ENCODE measurements around the gene SRSF8.

Gene SRSF8

DNA sequence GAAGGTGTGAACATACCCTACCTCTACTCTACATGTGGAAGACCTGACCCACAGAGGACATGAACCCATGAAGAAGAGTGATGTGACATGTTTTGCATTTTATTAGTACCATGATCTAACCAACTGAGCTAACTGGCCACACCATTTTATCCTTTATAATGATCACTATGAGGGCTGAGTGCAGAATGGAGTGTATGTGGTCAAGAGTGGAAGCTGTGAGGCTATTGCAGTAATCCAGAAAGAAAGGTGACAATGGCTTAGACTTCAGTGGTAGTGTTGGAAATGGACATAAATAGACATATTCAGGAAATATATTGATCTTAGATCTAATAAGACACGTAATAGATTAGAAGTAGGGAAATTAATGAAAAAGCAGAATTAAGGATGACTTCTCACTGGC is 3.8 kb downstream of the SRSF8 start:
- no peak for ATAC-seq

DNA sequence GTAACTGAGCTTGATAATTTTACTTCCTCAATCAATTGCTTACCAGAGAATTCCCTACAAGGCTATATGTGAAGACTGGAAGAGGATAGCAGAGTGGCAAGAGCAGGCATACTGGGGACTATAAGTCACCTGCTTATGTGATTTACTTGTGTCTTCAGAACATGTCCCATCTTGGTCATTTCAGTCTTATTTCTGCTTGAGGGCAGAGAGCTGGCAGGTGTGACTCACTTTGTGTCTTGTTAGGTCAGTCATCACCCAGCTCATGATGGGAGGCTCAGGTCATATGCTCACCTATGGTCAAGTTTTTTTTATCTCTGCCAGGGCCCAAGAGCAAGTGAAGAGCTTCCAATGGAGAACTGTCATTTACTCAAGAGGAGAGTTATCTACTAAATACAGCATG is 6.2 kb downstream of the SRSF8 start:
- no peak for ATAC-seq

DNA sequence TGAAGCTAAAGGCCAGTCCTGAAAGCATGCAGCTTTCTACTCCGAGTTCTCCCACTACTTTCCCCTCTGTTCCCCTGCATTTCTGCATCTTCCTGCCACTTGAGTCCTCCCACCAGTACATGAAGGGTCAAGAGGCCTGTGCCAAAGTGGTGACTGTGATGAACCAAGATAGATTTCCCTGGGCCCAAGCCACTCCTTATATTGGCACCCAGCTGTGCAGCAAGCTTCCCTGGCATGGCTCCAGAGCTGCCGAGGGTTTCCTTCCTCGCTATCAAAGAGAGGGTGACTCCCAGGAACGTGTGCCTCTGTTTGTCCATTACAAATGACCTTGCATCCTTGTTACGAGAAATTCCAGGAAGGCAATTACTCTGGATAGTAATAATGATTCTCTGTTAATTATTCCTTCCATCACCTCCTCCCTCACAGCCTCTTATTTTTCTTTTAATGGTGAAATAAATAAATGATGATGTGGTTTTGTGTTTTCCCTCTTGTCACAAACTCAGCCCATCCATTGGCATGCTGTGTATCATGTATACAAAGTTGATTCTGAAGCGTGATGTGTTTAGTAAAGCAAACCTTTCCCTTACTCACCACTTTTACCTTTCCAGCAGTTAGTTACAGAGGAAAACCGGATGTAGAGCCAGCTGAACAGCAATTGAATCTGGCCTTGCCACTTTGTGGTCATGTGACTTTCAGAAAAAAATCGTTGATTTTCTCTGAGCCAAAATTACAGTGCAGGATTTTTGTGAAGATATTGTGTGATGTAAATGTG is 8.3 kb downstream of the SRSF8 start:
- no peak for ATAC-seq

DNA sequence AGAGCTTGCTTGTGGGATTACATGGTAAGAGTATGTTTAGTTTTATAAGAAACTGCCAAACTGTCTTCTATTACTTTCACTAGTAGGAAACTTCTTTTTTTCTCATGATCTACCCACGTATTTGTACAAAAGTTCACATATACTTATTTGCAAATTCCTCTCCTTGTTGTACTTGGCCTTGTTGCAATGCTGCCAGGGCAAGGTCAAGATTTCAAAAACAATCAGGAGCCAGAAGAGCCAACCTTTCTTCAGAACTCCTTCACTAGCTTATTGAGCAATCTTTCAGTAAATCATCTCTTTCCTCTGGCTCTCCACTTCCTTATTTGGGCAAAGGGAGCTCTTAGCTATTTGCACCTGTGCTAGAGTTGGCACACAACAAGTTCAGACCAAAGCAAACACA is 9.7 kb downstream of the SRSF8 start:
- ATAC-seq: no peak

DNA sequence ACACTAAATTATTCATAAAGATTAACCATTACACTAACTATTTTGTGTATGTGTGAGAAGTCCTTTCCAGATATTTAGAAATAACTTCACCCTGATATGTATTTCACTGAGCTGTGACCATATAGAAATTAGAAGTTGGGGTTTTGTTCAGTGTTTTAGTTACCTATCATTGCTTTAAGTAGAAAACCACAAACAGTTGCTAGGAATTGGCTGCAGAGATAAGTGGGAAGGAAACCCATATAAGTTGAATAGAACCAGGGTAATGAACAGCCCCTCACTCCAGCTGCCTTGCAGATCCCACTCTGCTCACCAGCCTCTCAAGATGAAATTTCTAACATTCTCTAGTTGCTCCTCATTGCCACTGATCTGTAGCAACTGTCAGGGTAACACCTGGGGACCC is 10.3 kb downstream of the SRSF8 start:
- no peak for ATAC-seq

DNA sequence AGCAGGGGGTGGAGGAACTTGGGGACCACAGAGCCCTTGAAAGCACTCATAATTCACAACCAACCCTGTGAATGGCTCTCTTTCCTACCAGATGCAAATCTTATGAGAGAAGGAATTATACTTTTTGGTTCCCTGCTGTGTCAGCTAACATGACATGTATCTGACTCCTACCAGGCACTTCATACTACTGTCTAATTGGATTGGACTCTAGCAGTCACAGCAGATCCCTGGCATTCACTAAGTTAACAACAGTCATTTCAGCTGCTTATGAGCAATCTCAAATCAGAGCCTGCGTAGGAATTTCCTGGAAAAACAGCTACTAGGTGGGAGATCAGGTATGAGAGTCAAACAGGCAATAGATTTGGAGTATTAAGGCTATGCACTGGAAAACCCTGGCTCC is 11.8 kb downstream of the SRSF8 start:
- ATAC-seq: no peak

DNA sequence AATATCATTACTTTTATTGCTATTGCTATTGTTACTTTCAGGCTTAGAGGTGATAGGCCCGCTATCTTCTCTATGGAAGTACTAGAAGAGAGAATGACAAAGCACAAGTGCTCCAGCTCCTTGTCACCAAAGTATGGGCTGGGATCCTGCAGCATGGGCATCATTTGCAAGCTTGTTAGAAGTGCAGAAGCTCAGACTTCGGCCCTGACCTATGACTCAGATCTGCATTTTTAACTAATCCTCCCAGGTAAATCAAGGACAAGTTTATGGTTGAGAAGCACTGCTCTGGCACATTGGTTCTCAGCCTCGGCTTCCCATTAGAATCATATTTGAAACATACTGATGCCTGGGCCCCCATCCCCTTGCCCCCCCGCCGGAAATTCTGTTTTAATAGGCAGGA is 14.3 kb downstream of the SRSF8 start:
- no peak for ATAC-seq

DNA sequence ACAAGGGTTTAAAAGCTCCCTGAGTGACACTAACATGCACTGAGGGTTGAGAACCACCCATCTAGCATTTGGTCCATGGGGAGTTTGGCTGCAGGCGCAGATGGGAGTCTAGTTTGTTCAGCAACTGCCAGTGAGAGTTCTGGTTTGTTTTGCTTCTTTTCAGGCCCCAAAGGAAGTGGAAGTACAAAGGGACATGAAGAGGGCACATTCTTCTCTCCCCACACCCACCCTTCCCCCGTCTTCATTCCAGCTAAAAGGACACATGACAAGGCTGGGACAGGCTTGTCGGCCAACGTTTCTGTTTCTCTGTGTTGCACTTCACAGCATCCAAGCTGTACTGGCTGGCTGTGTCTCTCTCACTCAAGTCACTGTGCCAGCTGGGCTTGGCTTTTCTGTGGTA is 14.7 kb downstream of the SRSF8 start:
- no peak for ATAC-seq

DNA sequence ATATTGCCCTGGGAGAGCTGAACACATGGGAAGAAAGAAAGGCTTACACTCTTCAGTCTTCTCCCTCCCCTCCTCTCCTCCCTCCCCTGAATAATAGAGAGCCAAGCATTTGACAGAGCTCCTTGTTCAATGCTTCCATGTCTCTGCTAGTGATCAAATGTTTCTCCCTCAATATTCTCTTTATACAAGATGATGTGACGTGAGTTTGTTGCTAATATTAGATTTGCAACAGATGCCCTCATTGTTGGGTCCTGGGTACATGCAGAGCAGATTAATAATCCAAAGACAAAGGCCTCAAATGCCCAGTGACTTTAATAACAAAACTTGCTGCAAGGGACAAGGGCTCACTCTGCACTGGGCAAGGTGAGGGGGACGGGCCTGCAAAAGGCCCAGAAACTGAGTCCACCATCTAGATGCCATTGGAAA is 15.9 kb downstream of the SRSF8 start:
- ATAC-seq: no peak

DNA sequence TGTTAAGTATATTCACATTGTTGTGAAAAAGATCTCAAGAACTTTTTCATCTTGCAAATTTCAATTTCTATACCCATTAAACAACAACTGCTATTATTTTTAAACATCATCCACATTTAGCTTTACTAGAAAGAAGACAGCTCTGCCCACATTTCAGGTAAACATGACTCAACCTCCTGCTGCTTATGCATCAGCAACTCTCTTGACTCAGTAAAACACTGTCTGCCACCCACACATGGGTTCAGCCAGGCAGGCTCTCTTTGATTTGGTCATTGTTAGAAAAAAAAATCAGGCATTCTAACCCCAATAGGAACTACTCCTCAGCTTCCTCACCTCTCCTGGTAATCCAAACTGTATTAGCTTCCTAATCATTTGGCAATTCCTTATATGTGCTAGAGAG is 17.8 kb downstream of the SRSF8 start:
- ATAC-seq: peak; percentile 85 to 91

DNA sequence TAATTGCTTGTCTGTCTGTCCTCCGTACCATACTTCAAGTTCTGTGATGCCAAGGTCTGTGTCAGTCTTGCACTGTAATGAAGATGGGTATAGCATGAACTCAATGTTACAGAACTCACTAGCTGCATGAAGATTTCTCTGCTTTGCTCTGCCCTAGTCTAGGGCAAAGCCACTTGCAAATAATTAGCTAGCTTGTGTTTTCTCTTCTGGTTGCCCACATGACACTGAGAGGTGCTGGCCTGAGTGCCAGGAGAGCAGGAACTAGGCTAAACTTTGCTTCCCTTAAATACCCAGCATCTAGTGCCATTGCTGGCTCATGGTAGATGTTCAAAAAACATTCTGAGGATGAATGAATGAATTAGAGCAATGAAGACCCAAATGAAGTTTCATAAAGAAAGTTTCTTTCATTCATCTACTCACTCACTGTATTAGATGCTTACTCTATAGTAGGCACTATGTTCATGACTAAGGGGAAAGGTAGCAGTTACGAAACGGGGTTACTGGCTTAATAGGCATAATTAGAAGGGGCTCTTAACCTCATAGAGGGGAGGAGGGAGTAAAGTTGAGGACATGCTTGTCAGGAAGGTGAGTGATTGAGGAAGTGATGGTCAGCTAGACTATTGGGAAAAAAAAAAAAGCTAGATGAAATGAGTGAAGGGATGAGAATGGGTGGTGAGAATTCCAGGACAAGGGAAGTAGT is 18.5 kb downstream of the SRSF8 start:
- no peak for ATAC-seq

DNA sequence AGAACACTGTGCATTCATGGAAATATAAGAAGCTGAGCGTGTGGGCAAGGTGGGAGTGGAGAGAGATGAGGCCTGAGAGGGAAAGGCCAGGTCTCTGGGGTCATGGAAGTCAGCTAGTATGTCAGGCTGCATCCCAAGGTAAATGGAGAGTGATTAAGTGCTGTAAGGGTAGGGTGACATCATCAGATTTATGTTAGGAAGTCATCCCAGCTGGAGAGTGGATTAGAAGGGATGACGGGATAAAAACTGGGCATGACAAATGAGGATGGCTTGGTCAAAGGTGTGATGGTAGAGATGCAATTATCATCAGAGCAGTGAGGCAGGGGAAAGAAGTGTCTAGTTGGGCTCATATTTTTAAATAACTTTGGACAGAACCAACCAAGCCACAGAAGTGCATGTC is 19.4 kb downstream of the SRSF8 start:
- ATAC-seq: no peak

DNA sequence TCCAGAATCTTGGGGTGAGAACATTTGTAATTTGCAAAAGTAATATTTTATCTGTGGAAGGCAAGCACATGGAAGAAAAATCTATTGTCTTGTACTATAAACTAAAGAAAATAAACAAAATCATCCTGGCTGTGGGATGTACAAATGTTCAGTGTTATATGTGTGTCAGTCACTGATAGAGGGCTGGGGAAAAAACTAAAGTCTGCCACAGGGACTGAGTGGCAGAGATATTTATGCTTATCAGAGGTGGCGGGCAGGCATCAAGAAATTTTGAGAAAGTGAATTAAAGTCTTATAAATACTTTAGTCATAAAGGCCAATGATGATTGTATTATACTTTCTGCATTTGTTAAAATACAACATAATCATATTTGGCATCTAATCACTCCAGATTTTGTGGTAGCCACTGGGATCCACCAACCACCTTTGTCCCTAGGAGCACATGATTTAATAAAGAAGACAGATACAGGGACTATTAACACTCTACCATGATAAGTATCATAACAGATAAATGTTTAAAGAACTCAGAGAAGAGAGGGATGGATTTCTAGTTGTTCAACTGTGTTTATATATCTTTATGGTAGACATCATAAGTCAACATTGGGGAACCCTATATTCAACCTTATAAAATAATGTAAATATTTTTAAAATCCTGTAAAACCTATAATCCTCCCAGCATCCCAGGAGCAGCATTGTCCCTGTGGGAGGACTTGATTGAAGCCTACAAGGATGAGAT is 20.3 kb downstream of the SRSF8 start:
- no peak for ATAC-seq

DNA sequence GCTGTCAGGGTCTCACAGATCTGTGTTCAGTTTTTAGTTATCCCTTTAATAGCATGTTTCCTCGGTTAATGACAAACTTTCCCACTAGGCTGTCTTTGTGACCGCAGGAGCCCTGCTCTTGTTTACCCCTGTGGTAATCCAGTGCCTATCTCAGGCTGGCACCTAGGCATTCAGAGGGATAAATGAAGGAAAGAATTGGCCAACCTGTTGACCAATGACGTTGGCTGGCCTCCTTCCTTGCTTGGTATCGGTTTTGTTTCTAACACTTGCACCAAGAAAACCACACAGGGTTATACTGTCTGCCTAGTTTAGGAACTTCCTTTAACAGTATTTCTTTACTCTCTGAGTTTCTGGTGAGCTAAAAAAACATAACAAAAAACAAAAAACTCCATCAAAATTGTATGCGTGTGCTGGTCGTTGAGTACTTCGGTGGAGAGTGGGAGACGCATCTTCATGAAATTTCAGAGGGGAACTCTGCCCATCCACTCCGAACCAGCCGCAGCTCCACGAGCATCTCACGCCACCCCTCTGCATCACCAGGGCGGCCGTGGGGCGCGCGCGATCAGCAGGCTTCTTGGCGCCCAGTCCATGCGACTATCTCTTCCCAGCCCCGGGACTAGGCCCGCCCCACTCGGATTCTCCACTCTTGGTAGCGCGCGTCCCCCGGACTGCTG is 22.4 kb downstream of the SRSF8 start:
- peak; percentile 38 to 42 for ATAC-seq

DNA sequence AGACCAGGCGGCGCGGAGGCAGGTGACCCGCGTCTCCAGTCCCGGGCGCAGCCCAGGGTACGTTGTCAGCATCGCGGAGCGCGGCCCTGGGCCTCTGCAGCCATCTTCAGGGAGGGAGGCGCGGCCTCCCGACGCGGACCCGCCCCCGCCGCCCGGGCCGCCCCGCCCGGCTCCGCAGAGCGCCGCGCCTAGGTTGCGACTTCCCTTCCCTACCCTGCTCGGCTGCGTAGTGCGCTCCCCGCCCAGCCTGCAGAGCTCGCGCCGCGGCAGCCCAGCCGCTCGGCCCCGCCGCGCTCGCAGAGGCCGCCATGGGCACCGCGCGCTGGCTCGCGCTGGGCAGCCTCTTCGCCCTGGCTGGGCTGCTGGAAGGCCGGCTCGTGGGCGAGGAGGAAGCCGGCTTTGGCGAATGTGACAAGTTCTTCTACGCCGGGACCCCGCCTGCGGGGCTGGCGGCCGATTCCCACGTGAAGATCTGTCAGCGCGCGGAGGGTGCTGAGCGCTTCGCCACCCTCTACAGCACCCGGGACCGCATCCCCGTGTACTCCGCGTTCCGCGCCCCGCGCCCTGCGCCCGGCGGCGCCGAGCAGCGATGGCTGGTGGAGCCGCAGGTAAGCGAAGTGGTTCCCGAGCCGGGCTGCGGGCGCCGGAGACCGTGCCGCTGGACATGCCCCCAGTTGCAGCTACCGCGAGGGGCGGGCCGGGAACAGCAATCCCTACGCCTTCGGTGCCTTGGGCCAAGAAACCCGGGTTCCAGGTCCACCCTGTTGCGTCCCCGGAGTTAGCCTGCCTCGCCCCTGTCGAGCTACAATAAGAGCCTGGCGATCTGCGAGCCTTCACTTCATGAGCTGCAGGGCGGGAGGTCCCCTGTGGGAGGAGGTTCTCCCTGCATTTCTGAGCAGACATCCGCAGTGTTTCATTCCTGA is 23.2 kb downstream of the SRSF8 start, which contains the start of gene ENDOD1:
ENDOD1 (plus strand) TSS at position 227 of the 923 bp plus-strand sequence; CDS start at position 309, 82 bp downstream.
- ATAC-seq: peak; percentile 93 to 97

DNA sequence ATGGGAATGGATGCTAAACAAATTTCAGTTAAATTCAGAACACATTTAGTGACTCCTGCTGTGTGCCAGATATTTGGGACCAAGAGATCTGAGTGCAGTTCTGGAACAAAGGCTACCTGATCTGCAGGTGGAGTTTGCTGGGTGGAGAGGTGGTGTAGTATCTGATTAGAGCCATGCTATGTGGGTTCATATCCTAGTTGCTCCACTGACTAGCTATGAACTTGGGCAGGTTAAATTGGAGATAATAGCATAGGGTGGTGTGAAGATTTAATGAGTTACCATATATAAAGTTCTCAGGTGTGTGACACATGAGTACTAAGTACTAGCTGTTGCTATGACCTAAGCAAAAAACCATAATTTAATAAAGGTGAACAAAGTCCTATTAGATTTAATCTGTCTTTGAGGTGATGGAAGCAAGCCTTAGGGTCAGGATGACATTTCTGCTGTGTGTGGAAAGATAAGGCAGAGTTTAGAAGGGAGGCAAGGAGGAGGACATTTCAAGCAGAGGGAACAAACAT is 25.0 kb downstream of the SRSF8 start:
- ATAC-seq: no peak

DNA sequence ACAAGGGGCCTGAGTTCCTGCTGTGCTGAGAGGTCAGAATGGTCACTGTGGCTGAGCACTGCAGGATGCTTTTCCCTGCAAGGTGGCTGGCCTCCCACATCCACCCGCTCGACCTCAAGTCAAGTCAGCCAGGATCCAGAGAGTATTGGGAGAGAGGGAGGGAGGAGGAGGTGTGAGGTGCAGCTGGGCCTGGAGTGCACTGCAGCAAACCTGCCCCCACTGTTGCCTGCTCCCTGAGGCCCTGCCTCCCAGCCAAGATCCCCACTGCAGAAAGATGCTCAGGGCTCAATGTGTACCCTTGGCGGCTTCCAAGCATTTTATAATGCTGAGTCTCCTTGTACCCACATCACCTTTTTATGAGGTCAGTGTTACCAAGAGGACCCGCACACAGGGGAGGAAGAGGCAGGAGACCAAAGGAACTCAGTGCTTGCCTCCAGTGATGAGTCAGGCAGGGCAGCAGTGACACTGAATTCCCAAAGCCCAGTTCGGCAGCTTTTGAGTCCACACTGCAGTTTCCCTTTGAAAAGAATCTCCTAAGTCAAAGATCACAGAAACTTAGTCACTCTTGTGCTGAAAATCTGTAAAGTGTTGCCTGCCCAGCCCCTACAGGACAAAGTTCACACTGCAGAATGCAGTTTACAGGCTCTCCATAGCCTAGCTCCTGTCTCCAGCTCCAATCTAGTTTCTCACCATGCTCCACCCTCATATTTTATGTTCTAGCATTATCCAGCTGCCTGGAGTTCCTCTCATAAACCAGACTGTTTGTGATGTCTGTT is 26.0 kb downstream of the SRSF8 start:
- peak in 1 of 2 donors; percentile 8 for ATAC-seq

DNA sequence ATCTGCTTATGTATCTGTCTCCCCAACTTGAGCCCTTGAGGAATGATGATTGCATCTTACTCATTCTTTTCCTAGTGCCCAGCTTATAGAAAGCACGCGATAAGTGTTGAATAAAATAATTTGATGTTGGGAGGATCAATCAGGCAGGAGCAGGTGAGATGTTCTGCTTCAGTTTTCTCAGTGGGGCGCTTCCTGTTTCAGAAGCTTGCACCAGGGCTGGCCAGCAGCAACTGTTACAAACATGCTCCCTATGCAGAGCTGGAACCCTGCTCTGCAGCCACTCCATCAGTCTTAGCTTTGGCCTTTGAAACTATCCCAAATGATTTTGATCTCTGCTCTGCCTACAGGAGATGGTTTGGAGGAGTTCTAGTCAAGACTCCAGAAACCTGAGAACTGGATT is 26.8 kb downstream of the SRSF8 start:
- ATAC-seq: no peak

DNA sequence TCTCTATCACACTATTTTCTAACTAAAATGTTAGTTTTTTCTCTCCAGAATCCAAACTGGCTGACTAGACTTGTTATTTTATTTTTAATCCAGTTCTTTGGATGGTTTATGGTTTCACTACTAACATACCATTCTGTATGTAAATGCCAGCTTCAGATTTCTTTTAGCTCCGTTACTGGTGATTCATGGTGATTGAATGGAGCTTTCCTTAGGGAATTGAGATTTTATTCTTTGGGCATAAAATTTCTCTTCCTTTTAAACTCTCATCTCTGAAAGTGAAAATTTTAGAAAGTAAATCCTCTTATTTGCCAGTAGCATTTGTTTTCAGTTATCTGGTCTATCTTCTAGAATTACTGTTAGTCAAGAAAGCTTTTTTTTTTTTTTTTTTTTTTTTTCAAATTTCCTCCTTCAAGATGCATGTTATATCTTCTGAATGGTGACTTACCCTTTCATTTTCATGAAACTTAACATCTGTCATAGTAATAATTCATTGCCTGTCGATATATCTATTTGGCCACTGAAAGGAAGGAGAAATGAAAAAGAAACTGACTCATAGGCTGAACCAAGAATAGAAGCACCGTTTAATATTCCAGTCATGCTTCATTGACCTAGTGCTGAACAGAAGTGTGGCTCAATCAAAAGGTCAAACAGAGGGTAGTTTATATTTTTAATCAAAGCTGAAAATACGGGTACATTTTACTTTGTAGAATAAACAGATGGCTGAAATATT is 29.3 kb downstream of the SRSF8 start:
- ATAC-seq: peak; percentile 94

DNA sequence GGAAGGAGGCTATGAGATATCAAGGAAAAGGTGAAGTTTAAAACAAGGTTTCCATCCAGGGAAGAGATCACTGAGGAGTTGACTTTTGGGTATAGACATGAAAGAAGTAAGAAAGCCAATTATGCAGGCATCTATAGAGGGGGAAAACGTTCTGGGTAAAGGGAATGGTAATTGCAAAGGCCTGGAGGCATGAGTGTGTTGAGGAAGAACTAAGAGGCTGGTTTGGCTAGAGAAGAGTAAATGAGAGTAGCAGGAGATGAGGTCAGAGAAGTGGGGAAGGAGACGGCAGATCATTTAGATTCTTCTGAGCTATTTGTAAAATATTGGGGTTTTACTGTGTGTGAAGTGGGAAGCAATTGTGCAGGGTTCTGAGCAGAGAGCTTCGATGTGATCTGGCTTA is 30.5 kb downstream of the SRSF8 start:
- no peak for ATAC-seq
